ENCODE data around the gene ECM2.

ECM2 gene

DNA sequence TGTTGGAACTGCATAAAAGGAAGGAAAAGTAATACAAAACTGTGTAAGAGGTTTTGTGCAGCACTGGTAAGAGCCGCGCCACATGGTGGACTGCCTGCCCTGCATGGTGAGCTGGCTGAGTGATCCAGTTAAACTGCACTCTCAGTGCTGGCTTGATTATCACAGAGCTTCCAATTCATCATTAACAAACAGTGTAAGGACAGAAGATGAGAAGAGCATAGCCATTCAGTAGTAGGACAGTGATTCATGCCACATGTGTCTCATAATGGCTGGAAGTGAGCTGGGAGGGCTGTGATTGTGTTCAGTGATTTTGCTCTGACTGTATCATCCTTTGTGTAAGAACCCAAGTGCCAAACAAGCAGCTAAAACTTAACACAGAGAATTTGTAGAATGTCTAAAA lies 67.6 kb downstream of the ECM2 start:
- Histone ChIP-seq H3K4me1 (ENCODE audit: insufficient read depth, low read length, severe bottlenecking) (no peaks in the 10 kb centered on the region), H3K9me2 (ENCODE audit: low read depth, low read length) (no peaks in the 10 kb centered on the region), H2AFZ (ENCODE audit: low read length) (no peak overlapping the region), H4K20me1 (ENCODE audit: insufficient read depth, low read length) (no peaks in the 10 kb centered on the region), H3K9ac (ENCODE audit: low read length) (no peak overlapping the region), H3F3A (ENCODE audit: insufficient read depth, low read length) (no peaks in the 10 kb centered on the region), H3K4me3 (ENCODE audit: low read depth, low read length, poor library complexity, severe bottlenecking) (no peak overlapping the region), H3K9me3 (ENCODE audit: low read length) (no peaks in the 10 kb centered on the region), H3K27ac (ENCODE audit: low read depth, low read length, poor library complexity, severe bottlenecking) (no peak overlapping the region), H3K27me3 (ENCODE audit: insufficient read depth, low read length) (no peaks in the 10 kb centered on the region), H3K36me3 (ENCODE audit: insufficient read depth, low read length) (no peaks in the 10 kb centered on the region), H3K4me2 (ENCODE audit: low read length) (no peak overlapping the region), H3K79me2 (ENCODE audit: insufficient read depth, low read length) (no peaks in the 10 kb centered on the region)
- TF ChIP-seq EZH2 (IDR thresholded peaks at IDR 0.05; ENCODE audit: borderline replicate concordance, low read length) = no peak
- TF ChIP-seq, protein P1, sequence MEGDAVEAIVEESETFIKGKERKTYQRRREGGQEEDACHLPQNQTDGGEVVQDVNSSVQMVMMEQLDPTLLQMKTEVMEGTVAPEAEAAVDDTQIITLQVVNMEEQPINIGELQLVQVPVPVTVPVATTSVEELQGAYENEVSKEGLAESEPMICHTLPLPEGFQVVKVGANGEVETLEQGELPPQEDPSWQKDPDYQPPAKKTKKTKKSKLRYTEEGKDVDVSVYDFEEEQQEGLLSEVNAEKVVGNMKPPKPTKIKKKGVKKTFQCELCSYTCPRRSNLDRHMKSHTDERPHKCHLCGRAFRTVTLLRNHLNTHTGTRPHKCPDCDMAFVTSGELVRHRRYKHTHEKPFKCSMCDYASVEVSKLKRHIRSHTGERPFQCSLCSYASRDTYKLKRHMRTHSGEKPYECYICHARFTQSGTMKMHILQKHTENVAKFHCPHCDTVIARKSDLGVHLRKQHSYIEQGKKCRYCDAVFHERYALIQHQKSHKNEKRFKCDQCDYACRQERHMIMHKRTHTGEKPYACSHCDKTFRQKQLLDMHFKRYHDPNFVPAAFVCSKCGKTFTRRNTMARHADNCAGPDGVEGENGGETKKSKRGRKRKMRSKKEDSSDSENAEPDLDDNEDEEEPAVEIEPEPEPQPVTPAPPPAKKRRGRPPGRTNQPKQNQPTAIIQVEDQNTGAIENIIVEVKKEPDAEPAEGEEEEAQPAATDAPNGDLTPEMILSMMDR (IDR thresholded peaks at IDR 0.05; ENCODE audit: low read length) = no peak

DNA sequence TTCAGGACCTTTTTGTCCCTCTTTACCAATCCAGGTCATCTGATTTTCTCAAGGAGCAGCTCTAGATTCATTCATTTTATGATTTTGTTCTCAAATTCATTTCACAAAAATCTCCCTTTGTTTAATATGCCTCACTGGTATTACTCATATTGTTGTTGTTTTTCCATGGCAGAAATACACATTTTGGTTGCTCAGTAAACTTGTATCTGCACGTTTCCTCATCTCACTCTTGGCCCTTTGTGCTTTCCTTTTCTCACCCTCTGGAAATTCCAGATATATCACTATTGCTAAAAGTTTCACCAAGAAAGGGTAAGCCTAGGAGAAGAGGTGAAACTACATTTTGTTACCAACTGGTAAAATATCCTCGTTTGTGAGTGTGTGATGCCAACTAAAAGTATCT lies 68.3 kb downstream of the ECM2 start:
- no peak overlapping the region for H3K4me2 ChIP-seq (ENCODE audit: low read length)
- H2AFZ ChIP-seq (ENCODE audit: low read length) = no peak overlapping the region
- H3F3A ChIP-seq (ENCODE audit: insufficient read depth, low read length) = no peaks in the 10 kb centered on the region
- H3K9ac ChIP-seq (ENCODE audit: low read length) = no peak overlapping the region
- no peaks in the 10 kb centered on the region for H4K20me1 ChIP-seq (ENCODE audit: insufficient read depth, low read length)
- no peak for TF ChIP-seq EZH2 (IDR thresholded peaks at IDR 0.05; ENCODE audit: borderline replicate concordance, low read length)
- TF ChIP-seq, protein P1 (IDR thresholded peaks at IDR 0.05; ENCODE audit: low read length) = no peak
- H3K4me1 ChIP-seq (ENCODE audit: insufficient read depth, low read length, severe bottlenecking) = no peaks in the 10 kb centered on the region
- H3K9me2 ChIP-seq (ENCODE audit: low read depth, low read length) = no peaks in the 10 kb centered on the region
- H3K27ac ChIP-seq (ENCODE audit: low read depth, low read length, poor library complexity, severe bottlenecking) = no peak overlapping the region
- no peaks in the 10 kb centered on the region for H3K36me3 ChIP-seq (ENCODE audit: insufficient read depth, low read length)
- no peaks in the 10 kb centered on the region for H3K27me3 ChIP-seq (ENCODE audit: insufficient read depth, low read length)
- no peak overlapping the region for H3K4me3 ChIP-seq (ENCODE audit: low read depth, low read length, poor library complexity, severe bottlenecking)
- H3K79me2 ChIP-seq (ENCODE audit: insufficient read depth, low read length) = no peaks in the 10 kb centered on the region
- H3K9me3 ChIP-seq (ENCODE audit: low read length) = no peaks in the 10 kb centered on the region

DNA sequence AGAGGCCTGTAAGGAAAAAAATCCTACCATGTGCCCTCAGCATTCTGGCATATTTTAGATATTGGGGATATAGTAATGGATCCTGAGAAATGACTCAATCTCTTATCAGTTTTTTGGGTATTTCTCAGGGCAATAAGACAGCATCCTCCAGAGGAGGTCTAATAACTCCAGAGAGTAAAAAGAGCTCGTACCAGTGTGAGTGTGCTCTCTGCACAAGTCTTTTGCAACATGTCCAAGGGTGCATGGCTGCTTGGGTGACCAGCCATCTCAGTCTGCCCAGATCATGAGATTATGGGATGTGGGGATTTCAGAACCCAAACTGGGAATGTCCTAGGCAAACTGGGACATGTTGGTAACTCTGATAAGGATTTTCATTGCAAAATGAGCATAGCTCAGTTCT lies 68.7 kb downstream of the ECM2 start:
- Histone ChIP-seq H4K20me1 (ENCODE audit: insufficient read depth, low read length) (no peaks in the 10 kb centered on the region), H3F3A (ENCODE audit: insufficient read depth, low read length) (no peaks in the 10 kb centered on the region), H3K4me1 (ENCODE audit: insufficient read depth, low read length, severe bottlenecking) (no peaks in the 10 kb centered on the region), H3K4me2 (ENCODE audit: low read length) (no peak overlapping the region), H3K9me3 (ENCODE audit: low read length) (no peaks in the 10 kb centered on the region), H2AFZ (ENCODE audit: low read length) (no peak overlapping the region), H3K27me3 (ENCODE audit: insufficient read depth, low read length) (no peaks in the 10 kb centered on the region), H3K9ac (ENCODE audit: low read length) (no peak overlapping the region), H3K79me2 (ENCODE audit: insufficient read depth, low read length) (no peaks in the 10 kb centered on the region), H3K9me2 (ENCODE audit: low read depth, low read length) (no peaks in the 10 kb centered on the region), H3K27ac (ENCODE audit: low read depth, low read length, poor library complexity, severe bottlenecking) (no peak overlapping the region), H3K4me3 (ENCODE audit: low read depth, low read length, poor library complexity, severe bottlenecking) (no peak overlapping the region), H3K36me3 (ENCODE audit: insufficient read depth, low read length) (no peaks in the 10 kb centered on the region)
- no peak for TF ChIP-seq EZH2 (IDR thresholded peaks at IDR 0.05; ENCODE audit: borderline replicate concordance, low read length)
- TF ChIP-seq, protein P1 (IDR thresholded peaks at IDR 0.05; ENCODE audit: low read length) = no peak
